HG03159 (cell line): ENCODE measurements around the gene KCNN2.

Source experiments
- ATAC-seq: cut with Tn5 transposase; IDR thresholded peaks from one replicate; pipeline ENCODE4 v1.9.1; 2021; ENCODE audit warnings: mild to moderate bottlenecking, moderate library complexity; ENCODE audit not compliant: unreplicated experiment

Gene KCNN2

DNA sequence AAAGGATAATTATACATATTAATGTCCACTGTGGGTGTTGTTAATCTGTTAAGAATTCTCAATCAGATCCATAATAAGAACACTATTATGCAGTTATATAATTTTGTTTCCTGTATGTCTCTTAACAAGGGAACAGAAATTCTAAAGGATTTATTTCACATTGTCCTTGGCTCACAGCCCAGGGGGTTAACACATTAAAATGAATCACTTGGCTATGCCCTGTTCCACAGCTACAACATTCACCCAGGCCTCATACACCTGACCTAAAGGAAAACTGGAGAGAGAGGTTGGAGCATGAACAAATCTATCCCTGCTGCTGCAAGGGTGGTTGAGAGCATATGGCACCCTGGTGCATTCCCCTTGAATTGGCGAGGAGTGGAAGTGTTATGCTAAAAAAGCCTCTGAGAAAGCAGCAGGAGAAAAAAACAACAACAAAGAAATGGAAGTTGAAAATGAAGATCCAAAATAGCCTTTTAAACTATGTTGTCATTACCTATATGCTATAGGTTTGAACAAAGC is 116.0 kb downstream of the KCNN2 start:
- no peak for ATAC-seq

GRCh38 chr5:114500756-114501155 is 138.9 kb downstream of the KCNN2 start:
- ATAC-seq = no peak

- no peak for ATAC-seq
Measured at GRCh38 chr5:114504560-114504959, 142.7 kb downstream of the KCNN2 start.

- ATAC-seq = no peak
Measured at GRCh38 chr5:114524221-114524620, 162.4 kb downstream of the KCNN2 start.

DNA sequence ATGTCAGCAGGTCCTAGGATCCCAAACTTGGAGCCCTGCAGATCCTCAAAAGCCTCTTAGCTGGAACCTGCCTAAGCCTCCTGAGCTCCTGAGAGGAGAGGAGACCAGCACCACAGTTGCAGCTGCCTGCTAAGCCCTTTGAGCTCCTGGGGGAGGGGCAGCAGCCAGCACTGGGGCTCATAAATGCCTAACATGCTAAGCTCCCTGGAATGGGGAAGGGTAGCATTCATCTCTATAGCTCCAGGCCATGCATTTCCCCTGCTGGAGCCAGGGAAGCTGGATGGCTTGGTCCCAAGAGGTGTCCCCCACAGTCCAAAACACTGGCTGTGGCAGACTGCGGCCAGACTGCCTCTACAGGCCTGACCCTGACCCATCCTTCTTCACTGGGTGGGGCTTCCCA is 182.7 kb downstream of the KCNN2 start:
- ATAC-seq = no peak
